HCT116 (cell line): Measurements from ENCODE around the gene ABTB2. TPM values are rescaled to one million over a fixed set of nuclear protein-coding genes. Genes with fewer than 3 reads are reported as not detected.

Experiments used
- ATAC-seq: fragments of 200-7000 bp; cut with Tn5 transposase; 2 replicates; pipeline ENCODE4 v1.9.1; 2020; ENCODE audit warnings: mild to moderate bottlenecking, moderate library complexity
- BruUV-seq: library from RNA; stranded (reverse); fragments of 400-500 nt; replicated peaks from 2 replicates; lab custom pipeline; 2021; lab: Mats Ljungman, UMichigan
- CTCF ChIA-PET: fragments of 300-600 bp; sonication (Branson Sonifier 250); formaldehyde crosslinking; loops from one replicate; lab custom pipeline; 2021; ENCODE audit warnings: antibody characterized with exemption; lab: Charles Lee
- POLR2A ChIA-PET: fragments of 300-600, 350-600 bp; sonication (Branson Sonifier 250); formaldehyde crosslinking; loops from one replicate; lab custom pipeline; 2021; ENCODE audit warnings: antibody characterized with exemption; lab: Charles Lee
- RAD21 ChIA-PET, 2 experiments: fragments of 300-600 bp; sonication (Branson Sonifier 250); formaldehyde crosslinking; loops; one replicate each; lab custom pipeline; 2023; ENCODE audit warnings: low total read pairs in 2 of 2; ENCODE audit not compliant: uncharacterized antibody in 2 of 2, unreplicated experiment in 2 of 2, low non-redundant PET in 1 of 2; lab: Charles Lee
- DNase-seq: peaks from one replicate; pipeline ENCODE4 v3.0.0-alpha.2; 2010; ENCODE audit warnings: low read depth, low spot score
- H2AFZ ChIP-seq: fragments of 200-600 bp; shearing (Covaris generic), sonication (generic); 2 replicates; pipeline ENCODE4 v1.6.1; 2017; ENCODE audit warnings: low read depth, mixed run types, mixed read lengths, antibody characterized with exemption, low read length; ENCODE audit not compliant: poor library complexity, severe bottlenecking
- H3K27ac ChIP-seq: 2 replicates; pipeline ENCODE4 v1.5.1; 2012; ENCODE audit warnings: low read depth, low read length
- H3K27me3 ChIP-seq: fragments of 200-600 bp; sonication (generic); 2 replicates; pipeline ENCODE4 v1.6.1; 2016; ENCODE audit warnings: mixed run types, low read length, mixed read lengths; ENCODE audit not compliant: insufficient read depth
- H3K36me3 ChIP-seq, 2 experiments: fragments of 200-500 bp in 1 of 2; fragments of 200-600 bp in 1 of 2; sonication (Bioruptor generic) in 1 of 2; sonication (generic) in 1 of 2; 2 replicates each; pipeline versions ENCODE4 v1.5.1 to v1.6.1; 2014 to 2016; ENCODE audit warnings: low read length in 2 of 2, inconsistent platforms in 1 of 2, mixed read lengths in 1 of 2, mixed run types in 1 of 2; ENCODE audit not compliant: insufficient read depth in 2 of 2, control insufficient read depth in 1 of 2
- H3K4me1 ChIP-seq, 2 experiments: fragments of 200-600 bp in 1 of 2; sonication (generic) in 1 of 2; 2 replicates each; pipeline versions ENCODE4 v1.5.1 to v1.6.1; 2012 to 2017; ENCODE audit warnings: low read length in 2 of 2, inconsistent platforms in 1 of 2, mild to moderate bottlenecking in 1 of 2, mixed read lengths in 1 of 2, mixed run types in 1 of 2, moderate library complexity in 1 of 2; ENCODE audit not compliant: insufficient read depth in 2 of 2, control insufficient read depth in 1 of 2
- H3K4me2 ChIP-seq: fragments of 200-600 bp; sonication (generic); 2 replicates; pipeline ENCODE4 v1.6.1; 2017; ENCODE audit warnings: mixed run types, low read length, mixed read lengths
- H3K4me3 ChIP-seq, 2 experiments: fragments of 200-600 bp in 1 of 2; sonication (generic) in 1 of 2; replicated peaks in 1 of 2; 2 replicates each; pipeline ENCODE4 v1.5.1; 2011 to 2016; ENCODE audit warnings: low read length in 2 of 2, control low read depth in 1 of 2, low read depth in 1 of 2, mild to moderate bottlenecking in 1 of 2, mixed read lengths in 1 of 2, mixed run types in 1 of 2
- H3K79me2 ChIP-seq: fragments of 200-600 bp; sonication (generic); 2 replicates; pipeline ENCODE4 v1.6.1; 2017; ENCODE audit warnings: mild to moderate bottlenecking, mixed run types, low read length, moderate library complexity, mixed read lengths; ENCODE audit not compliant: insufficient read depth
- H3K9ac ChIP-seq: fragments of 200-600 bp; sonication (generic); 2 replicates; pipeline ENCODE4 v1.6.1; 2016; ENCODE audit warnings: low read length, mixed read lengths
- H3K9me2 ChIP-seq: fragments of 200-600 bp; sonication (generic), shearing (Covaris generic); 2 replicates; pipeline ENCODE4 v1.6.1; 2017; ENCODE audit warnings: mixed run types, mild to moderate bottlenecking, moderate library complexity; ENCODE audit not compliant: insufficient read depth
- H3K9me3 ChIP-seq, 2 experiments: fragments of 200-500 bp in 1 of 2; fragments of 200-600 bp in 1 of 2; sonication (Bioruptor generic) in 1 of 2; sonication (generic) in 1 of 2; 2 replicates each; pipeline ENCODE4 v1.6.1; 2014 to 2017; ENCODE audit warnings: low read length in 2 of 2, mixed read lengths in 2 of 2, inconsistent platforms in 1 of 2, low read depth in 1 of 2, mild to moderate bottlenecking in 1 of 2, mixed run types in 1 of 2, moderate library complexity in 1 of 2; ENCODE audit not compliant: control insufficient read depth in 1 of 2, insufficient read depth in 1 of 2
- H4K20me1 ChIP-seq: fragments of 200-600 bp; sonication (generic), shearing (Covaris generic); 2 replicates; pipeline ENCODE4 v1.6.1; 2017; ENCODE audit warnings: mixed run types, mild to moderate bottlenecking, moderate library complexity; ENCODE audit not compliant: insufficient read depth
- CBX3 ChIP-seq: IDR thresholded peaks from 2 replicates; pipeline ENCODE4 v1.6.1; 2012; ENCODE audit warnings: low read depth
- CEBPB ChIP-seq: IDR thresholded peaks from 2 replicates; pipeline ENCODE4 v1.6.1; 2012; ENCODE audit warnings: low read depth
- CTCF ChIP-seq, 3 experiments: fragments of 200-600 bp in 1 of 3; sonication (generic) in 1 of 3; IDR thresholded peaks in 2 of 3; conservative IDR thresholded peaks in 1 of 3; 2 replicates each; pipeline ENCODE4 v1.5.1; 2012 to 2017; ENCODE audit warnings: low read depth in 2 of 3, low read length in 2 of 3, antibody characterized with exemption in 1 of 3, borderline replicate concordance in 1 of 3, control low read depth in 1 of 3, mild to moderate bottlenecking in 1 of 3, mixed read lengths in 1 of 3, mixed run types in 1 of 3, moderate library complexity in 1 of 3; ENCODE audit not compliant: insufficient read depth in 1 of 3
- EGR1 ChIP-seq: IDR thresholded peaks from 2 replicates; pipeline ENCODE4 v1.6.1; 2012; ENCODE audit warnings: low read depth
- EZH2 ChIP-seq: fragments of 200-600 bp; sonication (generic); IDR thresholded peaks from 2 replicates; pipeline ENCODE4 v1.6.1; 2017; ENCODE audit warnings: antibody characterized with exemption, mixed run types
- EZH2phosphoT487 ChIP-seq: fragments of 200-600 bp; IDR thresholded peaks from 2 replicates; pipeline ENCODE4 v1.6.1; 2018; ENCODE audit warnings: antibody characterized with exemption, borderline replicate concordance
- FOSL1 ChIP-seq: IDR thresholded peaks from 2 replicates; pipeline ENCODE4 v1.6.1; 2012; ENCODE audit warnings: low read depth
- JUND ChIP-seq: IDR thresholded peaks from 2 replicates; pipeline ENCODE4 v1.6.1; 2012
- POLR2A ChIP-seq: IDR thresholded peaks from 2 replicates; pipeline ENCODE4 v1.7.0; 2011; ENCODE audit warnings: borderline replicate concordance; ENCODE audit not compliant: insufficient read depth, insufficient read length; ENCODE audit errors: extremely low read depth
- POLR2AphosphoS5 ChIP-seq: IDR thresholded peaks from 2 replicates; pipeline ENCODE4 v1.6.1; 2011; ENCODE audit warnings: mild to moderate bottlenecking, low read depth, low read length, moderate library complexity
- REST ChIP-seq: IDR thresholded peaks from 2 replicates; pipeline ENCODE4 v1.6.1; 2012; ENCODE audit warnings: low read depth
- SP1 ChIP-seq: IDR thresholded peaks from 2 replicates; pipeline ENCODE4 v1.6.1; 2012; ENCODE audit warnings: low read depth
- SRF ChIP-seq: IDR thresholded peaks from 2 replicates; pipeline ENCODE4 v1.6.1; 2012; ENCODE audit warnings: low read depth
- YY1 ChIP-seq: IDR thresholded peaks from 2 replicates; pipeline ENCODE4 v1.6.1; 2011; ENCODE audit warnings: low read length, low read depth, moderate library complexity, mild to moderate bottlenecking; ENCODE audit not compliant: insufficient replicate concordance; ENCODE audit errors: extremely low read depth
- ZFX ChIP-seq: fragments of 450-650 bp; IDR thresholded peaks from 2 replicates; pipeline ENCODE4 v1.6.1; 2017
- intact Hi-C: fragments of 100-400 bp; cut with micrococcal nuclease; formaldehyde crosslinking; loops from 2 replicates; pipeline ENCODE4 v1.10.0; 2022
- total RNA-seq: library from RNA; stranded (reverse); gene quantifications from one replicate; pipeline ENCODE4 v1.2.1, GENCODE V29; 2021; ENCODE audit not compliant: unreplicated experiment
- TF ChIP-seq, protein P1 (sequence below): IDR thresholded peaks from 2 replicates; pipeline ENCODE4 v1.6.1; 2012

The ABTB2 gene
- total RNA-seq, 1 experiment from 2014 or later = 6.8 TPM

DNA sequence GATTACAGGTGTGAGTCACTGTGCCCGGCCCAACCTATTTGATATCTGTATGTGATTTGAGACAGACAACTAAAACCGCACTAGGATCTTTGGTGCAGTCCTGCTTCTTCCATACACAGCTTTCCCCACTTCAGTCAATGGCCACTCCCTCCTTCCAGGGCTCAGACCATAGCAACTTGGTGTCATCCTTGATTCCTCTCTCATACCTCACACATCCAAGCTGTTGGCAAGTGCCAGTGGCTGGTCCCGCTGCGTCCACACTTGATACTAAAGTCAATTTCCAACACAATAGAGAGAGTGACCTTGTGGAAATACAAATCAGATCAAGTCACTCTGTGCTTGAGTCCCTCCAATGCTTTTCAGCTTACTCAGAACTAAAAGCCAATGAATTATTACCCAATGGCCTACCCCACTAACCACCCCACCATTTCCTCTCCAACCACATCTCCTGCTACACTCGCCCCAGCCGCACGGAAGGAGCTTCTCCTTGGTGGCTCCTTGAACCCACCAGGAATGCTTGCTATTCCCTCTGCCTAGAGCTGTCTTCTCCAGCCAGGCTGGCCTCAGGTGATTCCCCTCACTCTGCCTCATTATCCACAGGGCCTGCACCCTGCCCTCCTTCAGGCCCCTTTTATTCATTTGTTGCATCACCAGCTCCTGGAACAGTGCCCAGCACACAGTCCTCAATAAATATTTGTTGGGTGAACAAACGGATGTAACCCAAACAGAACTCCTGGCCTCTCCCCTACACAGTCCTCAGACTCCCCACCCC, 12.9 kb downstream of the ABTB2 start (continued):
- TF ChIP-seq CEBPB = peak; percentile 94
- no peak for TF ChIP-seq REST
- peak; percentile 69 for TF ChIP-seq FOSL1
- TF ChIP-seq, protein P1, sequence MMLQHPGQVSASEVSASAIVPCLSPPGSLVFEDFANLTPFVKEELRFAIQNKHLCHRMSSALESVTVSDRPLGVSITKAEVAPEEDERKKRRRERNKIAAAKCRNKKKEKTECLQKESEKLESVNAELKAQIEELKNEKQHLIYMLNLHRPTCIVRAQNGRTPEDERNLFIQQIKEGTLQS = peak; percentile 89
- no peak for TF ChIP-seq SRF
- TF ChIP-seq SP1 = peak; percentile 75

GRCh38 chr11:34344410-34344767, 13.4 kb downstream of the ABTB2 start:
- Histone ChIP-seq H3K4me1 (peaks cover 47 to 53% of the 10 kb centered on the region in 2 experiments), H3K9me3 (no peaks in the 10 kb centered on the region), H3K27me3 (no peaks in the 10 kb centered on the region), H3K4me3 (no peak overlapping the region), H3K9ac (0 out of 2 replicates have a peak overlapping the region, but pooled peaks have one; percentile 18), H3K4me2 (peak overlapping the region; percentile 60), H3K36me3 (no peaks in the 10 kb centered on the region), H4K20me1 (no peaks in the 10 kb centered on the region), H3K27ac (peak overlapping the region; percentile 41; the same call in 1 of the 2 replicates), H3K79me2 (peaks cover 5% of the 10 kb centered on the region; the same call in 1 of the 2 replicates), H2AFZ (no peak overlapping the region), H3K9me2 (no peaks in the 10 kb centered on the region)
- RAD21 ChIA-PET = no interaction called here
- no peak for DNase-seq
- POLR2A ChIA-PET = interaction anchor here (0.7 kb wide), 1 partner anchor 170 kb away, joined by 3 read pairs; no protein-coding TSS in a partner anchor
- peak; percentile 4; the same call in 1 of the 2 replicates for ATAC-seq
- CTCF ChIA-PET = no interaction called here
- no TSS peak for BruUV-seq
- intact Hi-C loops = no loop called here
- TF ChIP-seq SRF (no peak), EZH2phosphoT487 (no peak), POLR2AphosphoS5 (no peak), CEBPB (no peak), CBX3 (no peak), FOSL1 (no peak; the same call in 1 of the 2 replicates), ZFX (no peak), EGR1 (no peak), YY1 (no peak), EZH2 (no peak), SP1 (no peak), POLR2A (no peak), CTCF (IDR thresholded peaks at IDR 0.05 in 2 of 3, conservative IDR thresholded peaks at IDR 0.05 in 1 of 3; ENCODE audit: borderline replicate concordance in 1 of 3, insufficient read depth in 1 of 3, low read depth in 2 of 3, low read length in 2 of 3) (no peak), JUND (no peak)
- TF ChIP-seq, protein P1 = no peak
